Glutamatergic neuron (in vitro differentiated cells): ENCODE results near the gene LRRC36. TPM values are rescaled to one million over a fixed set of nuclear protein-coding genes. Genes with fewer than 3 reads are reported as not detected.

Source experiments
- DNase-seq: peaks from one replicate; pipeline ENCODE4 v3.0.0; 2022
- H3K27ac Mint-ChIP-seq: one replicate; pipeline ENCODE4 v1.8.0; 2020; ENCODE audit warnings: mild to moderate bottlenecking, mixed read lengths, inconsistent platforms; ENCODE audit not compliant: unreplicated experiment
- H3K27me3 Mint-ChIP-seq: one replicate; pipeline ENCODE4 v1.8.0; 2020; ENCODE audit warnings: mild to moderate bottlenecking, moderate library complexity, mixed read lengths, inconsistent platforms; ENCODE audit not compliant: unreplicated experiment
- H3K36me3 Mint-ChIP-seq: one replicate; pipeline ENCODE4 v1.8.0; 2020; ENCODE audit warnings: mild to moderate bottlenecking, mixed read lengths, inconsistent platforms; ENCODE audit not compliant: unreplicated experiment
- H3K4me1 Mint-ChIP-seq: one replicate; pipeline ENCODE4 v1.8.0; 2020; ENCODE audit warnings: mild to moderate bottlenecking, low read depth, mixed read lengths, inconsistent platforms; ENCODE audit not compliant: unreplicated experiment
- H3K4me3 Mint-ChIP-seq: one replicate; pipeline ENCODE4 v1.8.0; 2020; ENCODE audit warnings: mild to moderate bottlenecking, mixed read lengths, inconsistent platforms; ENCODE audit not compliant: unreplicated experiment
- H3K9me3 Mint-ChIP-seq: one replicate; pipeline ENCODE4 v1.8.0; 2020; ENCODE audit warnings: mild to moderate bottlenecking, moderate library complexity, mixed read lengths, inconsistent platforms; ENCODE audit not compliant: unreplicated experiment
- total RNA-seq: library from RNA; stranded (reverse); fragmentation: NEBNext Ultra II Directional; extraction: Animal tissue kit (Norgen Biotek cat#: 25700); gene quantifications from one replicate; pipeline ENCODE4 v1.2.1, GENCODE V29; 2021; ENCODE audit not compliant: unreplicated experiment
- TF ChIP-seq, protein P1 (sequence below): fragments of 200-600 bp; sonication (generic); IDR thresholded peaks from one replicate; pipeline ENCODE4 v1.5.0; 2021; ENCODE audit not compliant: partially characterized antibody, unreplicated experiment

LRRC36 gene
- total RNA-seq, 1 donor from 2014 or later, result not detected

DNA sequence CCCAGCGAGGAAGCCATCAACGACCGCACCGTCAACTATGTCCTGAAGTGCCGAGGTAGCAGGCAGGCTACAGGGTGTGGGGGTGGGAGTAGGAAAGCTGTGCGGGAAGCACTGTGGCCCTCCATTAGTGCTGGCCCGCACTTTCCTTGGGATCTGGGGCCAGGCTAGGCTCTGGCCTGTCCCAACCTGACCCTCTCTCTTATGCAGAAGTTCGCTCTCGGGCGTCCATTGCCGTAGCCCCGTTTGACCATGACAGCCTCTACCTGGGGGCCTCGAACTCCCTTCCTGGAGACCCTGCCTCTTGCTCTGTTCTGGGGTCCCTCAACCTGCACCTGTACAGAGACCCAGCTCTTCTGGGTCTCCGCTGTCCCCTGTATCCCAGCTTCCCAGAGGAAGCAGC lies 38.7 kb upstream of the LRRC36 start:
- peaks cover 9% of the 10 kb centered on the region for H3K27me3 Mint-ChIP-seq
- H3K4me1 Mint-ChIP-seq, result no peaks in the 10 kb centered on the region
- H3K27ac Mint-ChIP-seq, result no peak overlapping the region
- H3K36me3 Mint-ChIP-seq, result peaks cover 6% of the 10 kb centered on the region
- peaks cover 5% of the 10 kb centered on the region for H3K9me3 Mint-ChIP-seq
- TF ChIP-seq, protein P1, sequence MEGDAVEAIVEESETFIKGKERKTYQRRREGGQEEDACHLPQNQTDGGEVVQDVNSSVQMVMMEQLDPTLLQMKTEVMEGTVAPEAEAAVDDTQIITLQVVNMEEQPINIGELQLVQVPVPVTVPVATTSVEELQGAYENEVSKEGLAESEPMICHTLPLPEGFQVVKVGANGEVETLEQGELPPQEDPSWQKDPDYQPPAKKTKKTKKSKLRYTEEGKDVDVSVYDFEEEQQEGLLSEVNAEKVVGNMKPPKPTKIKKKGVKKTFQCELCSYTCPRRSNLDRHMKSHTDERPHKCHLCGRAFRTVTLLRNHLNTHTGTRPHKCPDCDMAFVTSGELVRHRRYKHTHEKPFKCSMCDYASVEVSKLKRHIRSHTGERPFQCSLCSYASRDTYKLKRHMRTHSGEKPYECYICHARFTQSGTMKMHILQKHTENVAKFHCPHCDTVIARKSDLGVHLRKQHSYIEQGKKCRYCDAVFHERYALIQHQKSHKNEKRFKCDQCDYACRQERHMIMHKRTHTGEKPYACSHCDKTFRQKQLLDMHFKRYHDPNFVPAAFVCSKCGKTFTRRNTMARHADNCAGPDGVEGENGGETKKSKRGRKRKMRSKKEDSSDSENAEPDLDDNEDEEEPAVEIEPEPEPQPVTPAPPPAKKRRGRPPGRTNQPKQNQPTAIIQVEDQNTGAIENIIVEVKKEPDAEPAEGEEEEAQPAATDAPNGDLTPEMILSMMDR, result no peak
- DNase-seq, result no peak
- H3K4me3 Mint-ChIP-seq, result no peak overlapping the region

- H3K4me1 Mint-ChIP-seq, result no peaks in the 10 kb centered on the region
- no peak for DNase-seq
- H3K4me3 Mint-ChIP-seq, result no peak overlapping the region
- H3K27ac Mint-ChIP-seq, result no peak overlapping the region
- TF ChIP-seq, protein P1, result no peak
- H3K9me3 Mint-ChIP-seq, result peaks cover 5% of the 10 kb centered on the region
- H3K36me3 Mint-ChIP-seq, result no peaks in the 10 kb centered on the region
- peaks cover 6% of the 10 kb centered on the region for H3K27me3 Mint-ChIP-seq
These were observed 35.2 kb upstream of the LRRC36 start for GRCh38 chr16:67291461-67291860.

DNA sequence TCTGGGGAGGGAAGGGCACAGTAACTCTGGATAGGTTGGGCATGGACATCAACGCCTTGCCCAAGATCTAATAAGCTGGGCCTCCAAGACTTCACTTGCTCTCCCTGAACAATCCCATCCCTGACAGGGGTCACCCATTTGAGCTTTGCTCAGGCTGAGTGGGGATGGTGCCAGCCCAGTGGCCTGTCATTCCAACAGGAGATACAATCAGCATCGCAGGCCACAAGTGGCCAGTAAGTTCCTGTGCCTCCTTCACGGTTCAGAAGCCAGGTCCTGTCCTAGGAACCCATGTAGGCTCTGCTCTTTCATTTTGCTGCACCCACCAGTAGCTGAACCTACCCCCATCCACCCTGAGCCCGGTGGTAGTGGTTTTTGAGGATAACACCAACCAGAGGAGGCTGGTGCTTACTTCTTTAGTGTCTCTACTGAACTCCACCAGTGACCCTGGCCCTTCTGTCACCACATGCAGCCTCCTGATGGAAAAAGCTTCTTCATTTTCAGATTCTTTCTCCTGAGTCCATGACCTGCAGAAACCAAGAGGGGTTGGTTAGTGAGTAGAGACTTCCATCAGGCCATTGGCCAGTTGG lies 32.4 kb upstream of the LRRC36 start:
- H3K4me3 Mint-ChIP-seq, result no peak overlapping the region
- peaks cover 6% of the 10 kb centered on the region for H3K27me3 Mint-ChIP-seq
- no peaks in the 10 kb centered on the region for H3K4me1 Mint-ChIP-seq
- TF ChIP-seq, protein P1, result no peak
- H3K9me3 Mint-ChIP-seq, result peaks cover 5% of the 10 kb centered on the region
- no peaks in the 10 kb centered on the region for H3K36me3 Mint-ChIP-seq
- H3K27ac Mint-ChIP-seq, result no peak overlapping the region
- DNase-seq, result no peak

DNA sequence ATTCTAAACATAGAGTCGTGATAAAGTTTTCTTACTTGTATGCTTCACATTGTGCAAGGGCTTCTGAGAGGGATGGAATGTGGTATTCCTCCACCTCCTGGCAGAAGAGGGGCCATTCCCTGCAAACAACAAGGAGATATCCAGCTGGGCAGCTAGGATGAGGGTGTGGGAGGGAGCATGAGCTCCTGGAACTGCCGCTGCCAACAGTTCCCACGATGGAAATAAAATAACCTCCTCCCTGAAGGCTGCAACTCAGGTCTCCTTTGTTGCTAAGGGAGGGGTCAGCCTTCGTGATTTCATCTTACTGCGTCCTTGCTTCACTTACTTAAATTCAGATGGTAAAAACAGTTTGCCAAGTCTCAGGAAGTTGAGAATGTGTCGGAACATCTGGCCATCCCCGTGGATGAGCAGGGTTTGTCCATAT lies 31.7 kb upstream of the LRRC36 start:
- Mint-ChIP-seq H3K36me3 (no peaks in the 10 kb centered on the region), H3K4me3 (no peak overlapping the region), H3K27ac (no peak overlapping the region), H3K27me3 (peaks cover 6% of the 10 kb centered on the region), H3K4me1 (no peaks in the 10 kb centered on the region), H3K9me3 (peaks cover 5% of the 10 kb centered on the region)
- no peak for DNase-seq
- TF ChIP-seq, protein P1, result no peak

DNA sequence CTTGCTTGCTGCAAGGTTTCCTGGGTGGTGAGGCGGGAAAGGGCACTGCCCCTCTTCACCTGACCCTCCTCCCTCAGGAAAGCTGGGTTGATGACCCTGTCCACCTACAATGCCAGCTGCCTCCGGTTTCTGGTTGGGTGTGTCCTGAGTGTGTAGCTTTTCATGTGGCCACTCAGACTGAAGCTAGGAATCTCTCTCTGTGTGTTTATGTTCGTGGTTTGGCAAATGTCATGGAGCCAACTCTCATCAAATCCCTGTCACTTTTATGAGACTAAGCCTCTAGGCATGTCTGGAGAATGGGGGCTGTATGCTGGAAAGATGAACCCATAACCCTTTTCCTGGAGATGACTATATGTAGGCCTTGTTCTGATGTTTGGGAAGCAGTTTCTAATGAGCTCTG lies 30.2 kb upstream of the LRRC36 start:
- Mint-ChIP-seq H3K9me3 (peaks cover 5% of the 10 kb centered on the region), H3K27me3 (peaks cover 4% of the 10 kb centered on the region), H3K36me3 (no peaks in the 10 kb centered on the region), H3K27ac (no peak overlapping the region), H3K4me3 (no peak overlapping the region), H3K4me1 (no peaks in the 10 kb centered on the region)
- TF ChIP-seq, protein P1, result no peak
- DNase-seq, result no peak
